GM18519 (cell line): ENCODE data around the gene TNFAIP8L1.
"Not testable (repeated sequence)": the region's sequence is repeated elsewhere in the genome, so short reads cannot be mapped to it uniquely, and the experiment has no call there.

Experiments used
- ATAC-seq: cut with Tn5 transposase; IDR thresholded peaks from one replicate; pipeline ENCODE4 v1.9.1; 2021; ENCODE audit warnings: mild to moderate bottlenecking, moderate library complexity; ENCODE audit not compliant: unreplicated experiment, low FRiP score

Gene TNFAIP8L1

GRCh38 chr19:4673726-4674125 is 34.4 kb downstream of the TNFAIP8L1 start:
- no peak for ATAC-seq

- ATAC-seq: no peak
These were observed 36.0 kb downstream of the TNFAIP8L1 start for GRCh38 chr19:4675346-4675745.

GRCh38 chr19:4676955-4677731 is 37.8 kb downstream of the TNFAIP8L1 start:
- ATAC-seq: no peak

- no peak for ATAC-seq
These were observed 39.8 kb downstream of the TNFAIP8L1 start for GRCh38 chr19:4678881-4679790.

GRCh38 chr19:4680021-4680420 is 40.7 kb downstream of the TNFAIP8L1 start:
- ATAC-seq: not testable (repeated sequence)

- ATAC-seq: no peak
These were observed 43.3 kb downstream of the TNFAIP8L1 start for GRCh38 chr19:4682417-4683200.

- no peak for ATAC-seq
These were observed 45.2 kb downstream of the TNFAIP8L1 start for GRCh38 chr19:4684312-4685095.

GRCh38 chr19:4686700-4687099 is 47.4 kb downstream of the TNFAIP8L1 start:
- no peak for ATAC-seq

GRCh38 chr19:4687396-4687795 is 48.1 kb downstream of the TNFAIP8L1 start:
- ATAC-seq: no peak

- no peak for ATAC-seq
These were observed 49.3 kb downstream of the TNFAIP8L1 start for GRCh38 chr19:4688587-4688986.

- no peak for ATAC-seq
These were observed 50.1 kb downstream of the TNFAIP8L1 start for GRCh38 chr19:4689403-4689802.

- no peak for ATAC-seq
These were observed 51.0 kb downstream of the TNFAIP8L1 start for GRCh38 chr19:4690361-4690760.

GRCh38 chr19:4691373-4691772 is 52.1 kb downstream of the TNFAIP8L1 start:
- no peak for ATAC-seq

GRCh38 chr19:4692251-4693077 is 53.1 kb downstream of the TNFAIP8L1 start:
- no peak for ATAC-seq

GRCh38 chr19:4693078-4693350 is 53.7 kb downstream of the TNFAIP8L1 start:
- no peak for ATAC-seq

- no peak for ATAC-seq
These were observed 54.3 kb downstream of the TNFAIP8L1 start for GRCh38 chr19:4693471-4694121.

GRCh38 chr19:4694211-4694987 is 55.1 kb downstream of the TNFAIP8L1 start:
- ATAC-seq: no peak

- ATAC-seq: no peak
These were observed 56.0 kb downstream of the TNFAIP8L1 start for GRCh38 chr19:4695224-4695731.
